ENCODE measurements around the gene C20orf204.

Gene C20orf204

GRCh38 chr20:64055396-64055892 is 19.5 kb downstream of the C20orf204 start:
- no peak for DNase-seq (ENCODE audit: low spot score)

GRCh38 chr20:64055893-64056638 is 20.1 kb downstream of the C20orf204 start:
- DNase-seq (ENCODE audit: low spot score): peak; percentile 58

GRCh38 chr20:64056639-64056888 is 20.6 kb downstream of the C20orf204 start:
- DNase-seq (ENCODE audit: low spot score): no peak

- no peak for DNase-seq (ENCODE audit: low spot score)
Observed at GRCh38 chr20:64056889-64057627, 21.1 kb downstream of the C20orf204 start.

- DNase-seq (ENCODE audit: low spot score): peak; percentile 78
Observed at GRCh38 chr20:64057628-64058498, 21.9 kb downstream of the C20orf204 start.

- DNase-seq (ENCODE audit: low spot score): no peak
Observed at GRCh38 chr20:64058536-64058935, 22.6 kb downstream of the C20orf204 start.

GRCh38 chr20:64062276-64062595 is 26.3 kb downstream of the C20orf204 start:
- DNase-seq (ENCODE audit: low spot score): no peak

GRCh38 chr20:64062596-64063388 is 26.8 kb downstream of the C20orf204 start, which contains the start of gene TCEA2:
TSS of gene TCEA2 (plus strand) at chr20:64063198. CDS start at chr20:64063313, 115 bp downstream.
- peak; percentile 98 for DNase-seq (ENCODE audit: low spot score)

GRCh38 chr20:64063389-64064144 is 27.6 kb downstream of the C20orf204 start:
- DNase-seq (ENCODE audit: low spot score): no peak

GRCh38 chr20:64064145-64064698 is 28.2 kb downstream of the C20orf204 start:
- DNase-seq (ENCODE audit: low spot score): no peak

GRCh38 chr20:64065062-64065973 is 29.3 kb downstream of the C20orf204 start:
- no peak for DNase-seq (ENCODE audit: low spot score)

- no peak for DNase-seq (ENCODE audit: low spot score)
Observed at GRCh38 chr20:64065974-64066343, 30.0 kb downstream of the C20orf204 start.

GRCh38 chr20:64067005-64067632 is 31.1 kb downstream of the C20orf204 start:
- no peak for DNase-seq (ENCODE audit: low spot score)

GRCh38 chr20:64067733-64068307 is 31.8 kb downstream of the C20orf204 start:
- DNase-seq (ENCODE audit: low spot score): no peak

- no peak for DNase-seq (ENCODE audit: low spot score)
Observed at GRCh38 chr20:64068386-64069208, 32.6 kb downstream of the C20orf204 start.

GRCh38 chr20:64069209-64069613 is 33.2 kb downstream of the C20orf204 start:
- no peak for DNase-seq (ENCODE audit: low spot score)

GRCh38 chr20:64069614-64070243 is 33.7 kb downstream of the C20orf204 start:
- DNase-seq (ENCODE audit: low spot score): peak; percentile 77
